Stimulated activated CD4-positive, alpha-beta T cell treated with anti-CD3 and anti-CD28 coated beads, Interleukin-2, amount 100 ng/mL, for 24 hours (primary cell): ENCODE results near the gene ANKRD27.
"Not testable (repeated sequence)": the region's sequence is repeated elsewhere in the genome, so short reads cannot be mapped to it uniquely, and the experiment has no call there.

ENCODE experiments used
- DNase-seq, 2 donors: peaks; one replicate each; pipeline ENCODE4 v3.0.0-alpha.2; 2020

ANKRD27 gene

GRCh38 chr19:32688311-32688710 lies 13.3 kb upstream of the ANKRD27 start:
- DNase-seq, result no peak

DNA sequence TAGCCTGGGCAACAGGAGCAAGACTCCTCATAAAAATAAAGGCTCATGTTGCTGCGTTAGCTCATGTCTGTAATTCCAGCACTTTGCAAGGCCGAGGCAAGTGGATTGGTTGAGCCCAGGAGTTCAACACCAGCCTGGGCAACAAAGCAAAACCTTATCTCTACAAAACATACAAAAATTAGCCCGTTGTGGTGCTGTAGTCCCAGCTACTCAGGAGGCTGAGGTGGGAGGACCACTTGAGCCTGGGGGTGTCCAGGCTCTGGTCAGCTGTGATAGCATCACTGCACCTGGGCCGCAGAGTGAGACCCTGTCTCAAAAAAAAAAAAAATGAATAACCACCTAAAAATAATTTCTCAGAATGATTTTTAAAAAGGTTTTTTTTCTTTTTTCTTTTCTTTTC lies 12.7 kb upstream of the ANKRD27 start:
- DNase-seq, result no peak

DNA sequence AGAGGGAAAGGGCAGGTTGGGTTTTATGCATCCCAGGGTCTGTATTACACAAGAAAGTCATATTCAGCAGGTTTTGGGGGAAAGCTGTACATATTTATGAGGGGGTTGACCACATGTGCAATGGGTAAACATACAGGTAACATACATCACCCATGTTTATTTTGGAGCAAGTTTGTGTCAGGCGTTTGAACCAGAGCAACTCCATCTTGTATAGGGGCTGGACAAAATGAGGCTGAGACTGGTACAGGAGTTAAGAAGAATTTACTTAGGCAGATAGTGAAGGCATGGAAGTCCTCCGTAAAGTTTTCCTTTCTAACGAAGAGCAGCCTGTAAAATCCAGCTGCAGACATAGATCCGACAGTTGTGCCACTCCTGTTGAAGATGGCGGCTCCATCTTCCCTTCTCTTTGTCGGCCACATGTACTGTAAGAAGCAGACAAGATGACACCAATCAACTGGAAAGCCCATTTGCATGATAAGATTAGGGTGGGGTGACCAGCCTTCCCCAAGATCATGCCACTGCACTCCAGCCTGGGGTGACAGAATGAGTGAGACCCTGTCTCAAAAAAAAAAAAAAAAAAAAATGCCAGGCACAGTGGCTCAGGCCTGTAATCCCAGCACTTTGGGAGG lies 12.0 kb upstream of the ANKRD27 start:
- no peak for DNase-seq

- DNase-seq, result no peak
These were observed 7.3 kb upstream of the ANKRD27 start for GRCh38 chr19:32682317-32682716.

GRCh38 chr19:32680986-32681385 lies 6.0 kb upstream of the ANKRD27 start:
- DNase-seq, result no peak

DNA sequence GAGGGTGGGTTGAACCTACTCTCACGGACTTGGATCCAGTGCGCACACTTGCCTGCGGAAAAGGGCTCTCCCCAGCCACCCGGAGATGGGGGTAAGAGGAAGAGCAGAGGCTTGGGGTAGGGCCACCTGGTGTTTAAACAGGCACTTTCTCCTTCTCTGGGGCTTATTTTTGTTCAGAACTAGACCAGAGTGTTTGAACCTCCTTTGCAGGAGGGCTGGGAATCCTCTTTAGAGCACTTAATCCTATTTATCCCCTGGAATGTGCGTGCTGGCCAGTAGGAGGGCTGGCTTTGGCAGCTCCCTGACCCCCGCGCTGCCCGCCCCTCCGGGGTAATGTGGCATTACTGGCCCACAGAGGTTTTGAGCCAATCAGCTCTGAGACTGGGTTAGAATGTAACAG lies 2.7 kb upstream of the ANKRD27 start:
- DNase-seq, result no peak

DNA sequence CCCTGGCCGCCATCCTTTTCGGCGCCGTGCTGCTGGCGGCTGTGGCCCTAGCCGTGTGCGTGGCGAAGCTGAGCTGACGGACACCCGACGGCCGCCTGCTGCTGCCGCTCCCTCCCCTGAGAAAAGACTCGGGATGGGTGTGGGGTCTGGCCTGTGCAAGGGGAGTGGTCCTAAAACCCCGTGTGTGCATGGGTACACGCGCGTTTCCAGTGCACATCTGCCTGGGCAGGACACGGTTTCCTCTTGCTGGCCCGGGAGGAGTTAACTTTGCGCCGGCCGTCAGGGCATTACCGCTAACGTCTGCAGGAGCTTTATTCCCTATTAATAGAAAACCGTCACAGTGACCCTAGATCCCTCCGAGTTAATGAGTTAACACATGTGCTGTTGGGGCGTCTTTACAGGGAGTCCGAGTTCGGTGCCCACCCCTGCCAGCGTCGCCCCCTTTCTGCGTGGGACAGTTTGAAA lies 1.9 kb upstream of the ANKRD27 start:
- DNase-seq, result no peak

GRCh38 chr19:32676186-32676894 lies 1.4 kb upstream of the ANKRD27 start:
- peak; percentile 20 to 21 for DNase-seq

DNA sequence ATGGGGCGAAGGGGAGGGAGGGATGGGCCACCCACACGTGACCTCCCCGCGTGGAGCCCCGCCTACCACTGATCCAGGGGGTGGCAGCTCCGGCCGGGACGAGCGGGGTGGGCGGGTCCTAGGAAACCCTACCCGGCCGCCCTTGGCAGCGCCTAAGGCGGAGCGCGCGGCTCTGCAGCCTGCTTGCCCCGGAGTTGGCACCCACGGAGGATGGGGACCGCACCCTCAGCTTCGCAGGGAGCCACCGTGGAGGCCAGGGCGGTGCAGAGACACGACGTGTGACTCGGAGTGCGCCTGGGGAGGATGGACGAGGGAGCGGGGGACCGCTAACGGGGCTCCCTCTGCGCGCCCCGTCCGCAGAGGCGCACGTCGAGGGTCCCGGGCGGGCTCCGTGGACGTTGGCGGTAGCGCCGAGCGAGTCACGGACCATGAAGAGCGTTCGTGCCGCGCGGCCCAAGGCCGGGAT lies 773 bp upstream of the ANKRD27 start, which contains the start of gene RGS9BP:
TSS of gene RGS9BP (plus strand) at position 129 of the 466 bp plus-strand sequence. CDS start 416 bp downstream, outside the sequence.
- DNase-seq, result peak; percentile 65 to 75

DNA sequence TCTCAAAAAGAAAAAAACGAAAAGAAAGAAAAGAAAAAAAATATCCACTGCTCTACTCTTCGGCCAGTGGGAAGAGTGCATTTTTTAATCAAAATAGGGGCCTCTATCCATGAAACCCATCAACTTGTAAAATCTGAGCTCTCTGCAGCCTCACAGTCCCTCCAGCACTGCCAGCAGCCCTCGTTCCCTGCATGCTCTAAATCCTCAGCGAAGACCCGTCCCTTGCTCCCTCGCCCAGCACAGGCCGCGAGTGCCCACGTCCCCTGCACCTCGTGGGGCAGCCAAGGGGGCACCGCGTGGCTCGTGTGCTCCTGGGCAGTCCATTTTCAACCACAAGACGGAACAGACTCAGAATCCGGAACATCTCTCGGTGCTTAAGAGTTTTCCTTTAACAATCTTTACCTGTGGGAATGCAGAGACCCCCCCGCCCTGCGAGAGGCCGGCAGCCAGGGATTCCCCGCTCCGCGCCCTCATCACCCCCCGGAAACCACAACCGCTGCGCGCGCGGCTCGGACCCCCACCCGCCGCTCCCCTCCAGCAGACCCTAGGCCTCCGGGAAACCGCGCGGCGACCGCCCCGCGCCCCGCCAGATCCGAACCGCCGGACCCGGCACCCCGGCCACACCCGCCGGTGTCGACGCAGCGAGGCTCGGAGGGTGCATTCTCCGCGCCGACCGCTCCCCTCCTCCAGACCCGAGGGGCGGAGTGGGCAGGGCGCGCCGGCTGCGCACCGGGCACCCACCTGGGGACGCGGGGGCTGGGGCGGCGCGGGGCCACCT lies 638 bp downstream of the ANKRD27 start:
- no peak for DNase-seq

GRCh38 chr19:32673573-32673972 lies 1.4 kb downstream of the ANKRD27 start:
- DNase-seq, result no peak

DNA sequence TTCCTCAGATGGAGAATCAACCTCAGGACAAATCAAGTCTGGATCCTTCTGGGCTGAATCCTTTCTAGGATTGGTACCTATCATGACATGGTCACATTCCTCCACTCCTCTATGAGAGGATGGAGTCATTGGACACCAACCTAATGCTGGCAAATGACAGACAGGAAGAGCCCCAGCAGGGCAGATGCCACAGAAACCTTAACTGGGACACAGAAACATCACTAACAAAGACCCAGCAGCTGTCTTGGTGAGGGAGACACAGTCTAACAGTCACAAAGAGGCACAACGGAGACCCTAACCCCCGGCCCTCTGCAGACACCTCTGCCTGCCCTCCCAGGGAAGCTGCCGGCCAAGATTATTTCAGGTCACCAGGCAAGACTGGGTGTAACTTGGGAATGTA lies 2.1 kb downstream of the ANKRD27 start:
- DNase-seq, result no peak

- DNase-seq, result no peak
These were observed 2.9 kb downstream of the ANKRD27 start for GRCh38 chr19:32671883-32672593.

DNA sequence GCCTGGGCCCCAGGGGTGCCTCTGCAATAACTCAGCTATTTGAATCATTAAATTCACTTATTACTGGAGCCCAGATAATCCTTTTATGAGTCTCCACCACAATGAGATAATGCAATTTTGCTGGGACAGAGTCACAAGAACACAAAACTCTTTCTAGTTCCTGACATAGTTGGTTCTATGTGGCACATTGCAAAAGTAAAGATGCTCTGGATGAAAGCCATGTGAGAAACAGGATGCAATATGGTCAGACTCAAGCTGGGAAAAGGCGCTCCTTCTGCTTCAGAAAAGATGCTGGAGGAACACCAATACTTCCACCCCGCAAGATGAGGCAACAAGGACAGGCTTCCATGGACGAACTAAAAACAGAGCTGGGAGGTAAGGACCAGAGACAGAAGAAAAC lies 5.7 kb downstream of the ANKRD27 start:
- DNase-seq, result no peak

DNA sequence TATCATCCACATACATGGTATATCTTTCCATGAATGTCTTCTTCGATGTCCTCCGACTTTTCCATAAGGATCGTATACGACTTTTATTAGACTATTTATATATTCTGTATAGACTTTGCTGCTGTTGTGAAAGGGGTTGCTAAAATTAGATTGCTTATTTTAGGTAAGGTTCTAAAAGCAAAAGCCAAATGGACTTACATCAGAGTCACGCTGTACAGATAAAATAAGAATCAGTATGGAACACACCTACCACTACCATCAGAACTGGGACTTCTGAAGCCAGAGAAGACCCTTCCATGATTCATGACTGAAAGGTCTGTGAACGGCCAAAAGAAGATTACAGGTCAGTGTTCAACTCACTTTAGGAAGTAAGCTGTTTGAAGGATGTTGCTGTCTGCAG lies 8.9 kb downstream of the ANKRD27 start:
- DNase-seq, result no peak

DNA sequence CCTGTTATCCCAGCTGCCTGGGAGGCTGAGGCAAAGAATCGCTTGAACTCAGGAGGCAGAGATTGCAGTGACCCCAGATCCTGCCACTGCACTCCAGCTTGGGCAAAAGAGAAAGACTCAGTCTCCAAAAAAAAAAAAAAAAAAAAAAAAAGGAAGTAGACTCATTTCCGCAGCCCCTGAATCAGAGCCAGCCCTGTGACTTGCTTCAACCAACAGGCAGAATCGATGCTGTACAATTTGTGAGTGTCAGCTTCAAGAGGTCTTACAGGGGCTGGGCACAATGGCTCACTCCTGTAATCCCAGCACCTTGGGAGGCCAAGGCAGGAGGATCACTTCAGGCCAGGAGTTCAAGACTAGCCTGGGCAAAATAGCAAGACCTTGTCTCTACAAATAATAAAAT lies 12.8 kb downstream of the ANKRD27 start:
- no peak for DNase-seq

DNA sequence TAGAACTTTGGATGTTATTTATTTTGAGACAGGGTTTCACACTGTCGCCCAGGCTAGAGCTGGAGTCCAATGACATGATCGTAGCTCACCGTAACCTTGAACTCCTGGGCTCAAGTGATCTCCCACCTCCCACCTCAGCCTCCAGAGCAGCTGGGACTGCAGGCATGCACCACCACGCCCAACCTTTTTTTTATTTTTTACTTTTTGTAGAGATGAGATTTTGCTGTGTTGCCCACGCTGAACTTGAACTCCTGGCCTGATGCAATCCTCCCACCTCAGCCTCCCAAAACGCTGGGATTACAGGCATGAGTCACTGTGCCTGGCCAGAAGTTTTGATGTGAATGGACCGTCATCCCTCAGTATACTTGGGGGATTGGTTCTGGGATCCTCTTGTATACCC lies 13.7 kb downstream of the ANKRD27 start:
- no peak for DNase-seq

- DNase-seq, result no peak
These were observed 16.5 kb downstream of the ANKRD27 start for GRCh38 chr19:32658527-32658926.

DNA sequence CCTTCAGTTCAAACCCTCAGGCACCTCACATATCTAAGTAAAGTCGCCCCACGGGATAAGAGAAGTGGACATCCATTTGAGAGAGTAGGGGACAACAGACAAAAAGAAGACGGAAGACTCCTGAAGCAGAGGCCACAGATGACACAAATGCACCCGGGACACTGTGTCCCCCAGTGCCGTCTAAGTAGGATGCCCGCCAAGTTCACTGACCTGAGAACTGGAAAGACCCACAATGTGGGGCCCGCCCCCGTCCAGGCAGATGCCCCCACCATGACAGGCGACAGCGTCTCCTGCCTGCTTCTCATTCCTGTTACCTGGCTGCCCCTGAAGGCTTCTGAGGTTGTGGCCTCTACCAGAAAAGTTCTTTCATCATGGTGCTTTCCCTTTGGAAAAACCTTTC lies 16.9 kb downstream of the ANKRD27 start:
- no peak for DNase-seq

DNA sequence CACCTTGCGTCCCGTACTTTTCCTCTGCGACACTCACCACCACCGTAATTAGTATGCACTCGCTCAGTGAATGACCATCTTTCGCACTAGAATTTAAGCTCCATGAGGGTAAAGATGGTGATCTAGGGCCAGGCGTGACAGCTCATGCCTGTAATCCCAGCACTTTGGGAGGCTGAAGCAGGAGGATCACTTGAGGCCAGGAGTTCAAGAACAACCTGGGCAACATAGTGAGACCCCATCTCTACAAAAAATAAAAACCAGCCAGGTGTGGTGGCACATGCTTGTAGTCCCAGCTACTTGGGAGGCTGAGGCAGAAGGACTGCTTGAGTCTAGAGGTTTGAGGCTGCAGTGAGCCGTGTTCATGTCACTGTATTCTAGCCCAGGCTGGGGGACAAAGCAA lies 18.6 kb downstream of the ANKRD27 start:
- not testable (repeated sequence) for DNase-seq

DNA sequence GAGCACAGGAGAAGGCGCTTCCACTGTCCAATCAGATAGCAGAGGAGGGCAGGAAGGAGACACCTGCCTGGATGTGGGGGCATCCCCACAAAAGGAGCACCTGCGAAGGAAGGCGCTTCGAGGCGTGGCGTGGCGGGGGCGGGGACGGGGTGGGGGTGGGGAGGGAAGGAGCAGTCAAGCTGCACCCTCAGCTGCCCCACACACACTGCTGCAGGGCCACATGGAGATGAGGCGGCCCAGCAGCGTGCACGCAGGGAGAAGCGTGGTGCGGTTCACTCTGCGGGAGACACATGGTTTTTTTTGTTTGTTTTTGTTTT lies 21.4 kb downstream of the ANKRD27 start:
- DNase-seq, result no peak

- DNase-seq, result no peak
These were observed 21.9 kb downstream of the ANKRD27 start for GRCh38 chr19:32652894-32653598.

GRCh38 chr19:32652331-32652730 lies 22.6 kb downstream of the ANKRD27 start:
- DNase-seq, result not testable (repeated sequence)
